ENCODE results near the gene SERPINA4.
A peak's percentile ranks its signal among the peaks of the same experiment; 100 is the strongest.

Gene SERPINA4

GRCh38 chr14:94541234-94541975, 19.8 kb upstream of the SERPINA4 start:
- TF ChIP-seq CTCF (IDR thresholded peaks at IDR 0.05; ENCODE audit: low read depth, low read length), result no peak
- no peak for DNase-seq (ENCODE audit: low read depth, low spot score)
- in situ Hi-C loops (cut with HindIII; ENCODE audit: low sequenced_read_pairs), result no loop called here
- H3K4me3 ChIP-seq (ENCODE audit: low read depth, low read length), result no peak overlapping the region

- TF ChIP-seq CTCF (IDR thresholded peaks at IDR 0.05; ENCODE audit: low read depth, low read length), result no peak
- in situ Hi-C loops (cut with HindIII; ENCODE audit: low sequenced_read_pairs), result no loop called here
- H3K4me3 ChIP-seq (ENCODE audit: low read depth, low read length), result no peak overlapping the region
- peak; percentile 40 for DNase-seq (ENCODE audit: low read depth, low spot score)
Measured at GRCh38 chr14:94542111-94542810, 19.0 kb upstream of the SERPINA4 start.

GRCh38 chr14:94542811-94543440, 18.3 kb upstream of the SERPINA4 start:
- in situ Hi-C loops (cut with HindIII; ENCODE audit: low sequenced_read_pairs), result no loop called here
- TF ChIP-seq CTCF (IDR thresholded peaks at IDR 0.05; ENCODE audit: low read depth, low read length), result no peak
- H3K4me3 ChIP-seq (ENCODE audit: low read depth, low read length), result no peak overlapping the region
- no peak for DNase-seq (ENCODE audit: low read depth, low spot score)

- peak; percentile 25 for DNase-seq (ENCODE audit: low read depth, low spot score)
- no peak overlapping the region for H3K4me3 ChIP-seq (ENCODE audit: low read depth, low read length)
- no peak for TF ChIP-seq CTCF (IDR thresholded peaks at IDR 0.05; ENCODE audit: low read depth, low read length)
- in situ Hi-C loops (cut with HindIII; ENCODE audit: low sequenced_read_pairs), result no loop called here
Measured at GRCh38 chr14:94543449-94544124, 17.7 kb upstream of the SERPINA4 start.

GRCh38 chr14:94544726-94545125, 16.5 kb upstream of the SERPINA4 start:
- DNase-seq (ENCODE audit: low read depth, low spot score), result no peak
- no peak for TF ChIP-seq CTCF (IDR thresholded peaks at IDR 0.05; ENCODE audit: low read depth, low read length)
- H3K4me3 ChIP-seq (ENCODE audit: low read depth, low read length), result no peak overlapping the region
- in situ Hi-C loops (cut with HindIII; ENCODE audit: low sequenced_read_pairs), result no loop called here

GRCh38 chr14:94545131-94545841, 16.0 kb upstream of the SERPINA4 start:
- in situ Hi-C loops (cut with HindIII; ENCODE audit: low sequenced_read_pairs), result no loop called here
- no peak for TF ChIP-seq CTCF (IDR thresholded peaks at IDR 0.05; ENCODE audit: low read depth, low read length)
- H3K4me3 ChIP-seq (ENCODE audit: low read depth, low read length), result no peak overlapping the region
- peak; percentile 85 for DNase-seq (ENCODE audit: low read depth, low spot score)

All from astrocyte of the spinal cord (primary cell).